Gastroesophageal sphincter (tissue), 3 donors: ENCODE data around the gene EVPLL.
"Not testable (repeated sequence)": the region's sequence is repeated elsewhere in the genome, so short reads cannot be mapped to it uniquely, and the experiment has no call there.

Source experiments
- CTCF ChIP-seq, 4 experiments: fragments of 200-600 bp in 2 of 4; fragments of 450-650 bp in 2 of 4; sonication (generic) in 1 of 4; IDR thresholded peaks; one replicate each; pipeline ENCODE4 v1.5.1; 2017 to 2019; ENCODE audit warnings: antibody characterized with exemption in 4 of 4, mild to moderate bottlenecking in 2 of 4, moderate library complexity in 2 of 4
- POLR2A ChIP-seq, 2 donors: fragments of 450-650 bp; IDR thresholded peaks; one replicate each; pipeline ENCODE4 v1.6.1; 2017; ENCODE audit warnings: antibody characterized with exemption in 2 of 2, mild to moderate bottlenecking in 2 of 2, moderate library complexity in 1 of 2
- POLR2AphosphoS5 ChIP-seq: sonication (generic); formaldehyde crosslinking; IDR thresholded peaks from one replicate; pipeline ENCODE4 v1.6.1; 2017; ENCODE audit warnings: antibody characterized with exemption

GRCh38 chr17:18411377-18411864, 33.8 kb downstream of the EVPLL start:
- TF ChIP-seq CTCF (IDR thresholded peaks at IDR 0.05); POLR2AphosphoS5; POLR2A (IDR thresholded peaks at IDR 0.05): not testable (repeated sequence)
